H4 (cell line): ENCODE data around the gene ZFAND5. TPM values are rescaled to one million over a fixed set of nuclear protein-coding genes. Genes with fewer than 3 reads are reported as not detected.

Experiments used
- DNase-seq: peaks from one replicate; pipeline ENCODE4 v3.0.0-alpha.2; 2015; ENCODE audit warnings: low spot score
- total RNA-seq: library from RNA; depleted of rRNA; stranded (reverse); fragments of >200 nt; shearing (Covaris generic); gene quantifications from 2 replicates; pipeline ENCODE4 v1.2.3, GENCODE V29; 2014

Gene ZFAND5
- total RNA-seq, 1 experiment from 2014 or later: 179 TPM

DNA sequence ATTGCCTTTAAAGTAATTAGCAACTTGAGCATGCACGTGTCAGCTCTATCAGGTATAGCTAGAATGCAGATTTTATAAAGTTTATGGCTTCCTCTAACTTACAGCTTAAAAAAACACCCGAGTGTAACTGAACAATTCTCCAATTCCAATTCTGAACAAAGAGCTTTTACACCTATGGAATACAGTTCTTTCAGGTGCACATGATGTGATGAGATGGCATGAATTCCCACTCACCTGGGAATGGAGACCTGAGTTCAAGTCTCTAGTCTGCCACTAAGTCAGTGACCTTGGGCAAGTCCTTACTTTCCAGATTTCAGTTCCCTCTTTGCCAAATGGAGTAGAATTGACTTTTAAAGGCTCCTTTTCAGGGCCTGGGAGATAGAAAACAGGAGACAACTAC, 1.8 kb downstream of the ZFAND5 start:
- no peak for DNase-seq

GRCh38 chr9:72362680-72363139, 2.3 kb downstream of the ZFAND5 start:
- peak; percentile 75 for DNase-seq

DNA sequence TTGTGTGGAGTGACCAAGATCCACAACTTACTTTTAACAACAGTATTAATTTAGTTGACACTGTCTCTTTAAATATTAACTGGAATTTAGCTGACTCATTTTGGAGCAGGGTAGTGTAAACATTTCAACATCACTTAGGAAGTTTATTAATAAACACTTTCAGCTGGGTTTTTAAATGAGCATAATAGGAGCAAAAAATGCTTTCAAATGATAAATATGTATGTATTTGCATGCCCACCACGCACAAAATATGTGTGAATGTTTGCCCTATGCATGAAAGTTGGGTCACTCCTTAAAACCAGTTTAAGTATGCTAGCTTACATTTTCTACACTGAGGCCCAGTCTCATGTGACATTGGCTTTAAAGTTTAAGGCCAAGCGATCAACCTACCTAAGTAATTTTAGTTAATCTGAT, 2.9 kb downstream of the ZFAND5 start:
- no peak for DNase-seq

DNA sequence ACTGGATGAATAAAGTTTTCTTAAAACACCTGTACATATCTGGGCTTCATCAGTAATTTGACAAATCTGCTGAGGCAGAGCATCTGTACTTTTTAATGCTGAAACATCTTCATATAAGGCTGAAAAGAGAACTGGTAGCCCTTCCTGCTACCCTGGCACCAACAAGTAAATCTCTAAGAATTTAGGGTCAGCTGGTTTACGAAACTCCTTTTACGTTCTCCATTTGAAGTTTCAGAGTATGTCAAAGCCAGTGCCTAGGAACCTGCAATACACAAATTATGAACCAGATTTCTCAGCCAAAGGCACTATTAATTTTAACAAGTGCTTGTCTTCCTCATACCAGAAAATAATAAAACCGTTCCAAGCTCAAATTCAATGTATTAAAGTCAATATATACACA, 3.8 kb downstream of the ZFAND5 start:
- DNase-seq: no peak

GRCh38 chr9:72360324-72360723, 4.7 kb downstream of the ZFAND5 start:
- no peak for DNase-seq

DNA sequence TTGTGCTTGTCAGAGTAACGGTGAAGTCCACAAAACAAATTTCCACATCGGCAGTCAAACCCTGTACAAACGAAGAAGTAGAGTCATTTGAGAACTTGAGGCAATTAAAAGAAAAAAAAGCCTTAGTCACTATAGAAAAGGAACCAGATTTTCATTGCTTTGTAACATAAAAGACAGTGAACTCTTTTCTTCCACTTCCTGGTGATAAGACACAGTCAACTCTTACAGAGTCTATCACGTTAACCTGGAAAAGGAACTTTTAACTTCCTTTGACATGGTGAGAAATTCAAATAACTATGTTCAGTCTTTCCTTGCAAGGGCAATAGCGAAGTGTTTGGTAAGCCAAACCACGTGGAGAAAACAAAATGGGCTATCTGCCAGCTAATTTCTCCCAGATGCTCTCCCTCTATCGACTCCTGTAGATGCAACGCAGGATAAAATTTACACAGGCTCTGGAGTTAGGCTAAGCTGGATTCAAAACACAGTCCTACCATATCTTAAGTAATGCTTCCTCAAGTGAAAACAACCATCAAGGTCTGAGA, 8.9 kb downstream of the ZFAND5 start:
- DNase-seq: no peak

- no peak for DNase-seq
Measured at GRCh38 chr9:72355153-72355552, 9.9 kb downstream of the ZFAND5 start.

- no peak for DNase-seq
Measured at GRCh38 chr9:72354704-72355103, 10.3 kb downstream of the ZFAND5 start.

DNA sequence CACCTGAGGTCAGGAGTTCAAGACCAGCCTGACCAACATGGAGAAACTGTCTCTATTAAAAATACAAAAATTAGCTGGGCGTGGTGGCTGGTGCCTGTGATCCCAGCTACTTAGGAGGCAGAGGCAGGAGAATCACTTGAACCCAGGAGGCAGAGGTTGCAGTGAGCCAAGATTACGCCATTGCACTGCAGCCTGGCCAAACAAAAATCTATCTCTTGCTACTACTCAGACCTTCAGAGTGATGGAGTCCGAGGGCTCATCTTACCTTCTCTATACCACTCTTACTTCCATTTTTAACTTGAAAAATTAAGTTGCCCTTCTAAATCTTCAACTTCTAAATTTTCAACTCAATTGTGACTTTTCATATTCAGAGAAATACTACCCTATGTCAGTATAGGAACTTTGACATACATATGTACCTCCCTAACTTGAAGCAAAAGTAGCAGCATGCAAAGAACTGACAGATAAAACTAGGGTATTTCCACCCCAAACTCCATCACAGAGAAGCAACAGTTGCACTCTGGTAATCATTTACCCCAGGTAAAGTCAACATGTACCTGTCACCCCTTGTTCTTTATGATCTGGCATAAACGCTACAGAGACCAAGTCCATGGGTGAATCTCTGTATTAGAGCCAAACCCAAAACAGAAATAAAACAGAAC, 11.4 kb downstream of the ZFAND5 start:
- no peak for DNase-seq

GRCh38 chr9:72352911-72353388, 12.1 kb downstream of the ZFAND5 start:
- DNase-seq: no peak

- DNase-seq: peak; percentile 14
Measured at GRCh38 chr9:72351538-72352453, 13.2 kb downstream of the ZFAND5 start.

DNA sequence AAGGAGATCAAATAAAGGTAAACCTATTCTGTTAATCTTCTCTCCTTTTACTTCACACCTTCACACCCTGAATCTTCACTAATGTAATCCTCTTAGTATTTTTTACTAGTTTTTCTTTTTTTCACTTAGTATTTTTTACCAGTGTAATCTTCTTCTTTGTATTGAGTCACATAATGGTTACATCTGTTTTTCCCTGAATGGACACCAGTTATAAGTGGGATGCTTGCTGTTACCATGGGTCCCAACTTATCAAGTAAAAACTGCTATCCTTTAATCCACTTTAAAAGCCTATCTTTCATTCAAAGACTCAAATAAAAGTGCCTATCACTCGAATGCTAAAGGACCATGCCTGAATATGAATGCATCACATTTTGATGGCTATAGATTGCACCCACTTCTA, 15.1 kb downstream of the ZFAND5 start:
- DNase-seq: no peak

GRCh38 chr9:72349240-72349639, 15.8 kb downstream of the ZFAND5 start:
- DNase-seq: no peak

DNA sequence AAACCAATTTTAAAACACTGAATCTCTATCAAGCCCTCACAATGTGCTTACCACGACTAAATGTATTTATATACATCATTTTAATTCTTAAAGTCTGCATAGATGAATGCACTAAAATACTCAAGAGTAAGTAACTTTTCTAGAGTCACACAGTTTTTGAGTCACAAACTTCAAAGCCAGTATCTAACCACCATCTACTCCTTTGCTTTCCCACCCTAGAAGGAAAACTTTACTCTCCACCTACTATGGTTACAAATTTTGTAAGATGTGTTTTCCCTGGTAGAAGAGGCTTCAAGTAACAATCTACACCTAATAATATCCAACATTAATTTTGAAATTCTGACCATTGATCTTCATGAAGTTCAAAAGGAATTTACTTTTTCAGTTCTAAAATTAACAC, 18.7 kb downstream of the ZFAND5 start:
- no peak for DNase-seq

- DNase-seq: no peak
Measured at GRCh38 chr9:72338631-72339030, 26.4 kb downstream of the ZFAND5 start.

DNA sequence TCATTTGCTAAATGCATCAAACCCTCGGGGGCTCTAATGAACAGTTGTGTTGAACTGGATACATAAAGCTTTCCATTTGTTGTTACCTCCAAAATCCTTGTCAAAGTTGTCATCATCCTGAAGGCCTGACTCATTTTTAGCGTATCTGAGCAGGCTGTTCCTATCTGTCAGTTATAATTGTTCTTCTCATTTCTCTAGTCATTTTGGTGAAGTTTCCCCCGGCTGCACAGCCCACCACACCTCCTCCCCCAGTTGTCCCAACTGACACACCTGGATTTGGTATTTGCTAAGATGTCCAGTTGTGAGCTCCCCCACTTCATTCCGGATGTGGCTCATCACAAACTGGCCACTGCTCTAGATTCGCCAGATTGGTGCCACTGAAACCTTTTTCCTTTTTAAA, 27.7 kb downstream of the ZFAND5 start:
- DNase-seq: no peak

GRCh38 chr9:72334658-72335337, 30.2 kb downstream of the ZFAND5 start:
- DNase-seq: peak; percentile 51

DNA sequence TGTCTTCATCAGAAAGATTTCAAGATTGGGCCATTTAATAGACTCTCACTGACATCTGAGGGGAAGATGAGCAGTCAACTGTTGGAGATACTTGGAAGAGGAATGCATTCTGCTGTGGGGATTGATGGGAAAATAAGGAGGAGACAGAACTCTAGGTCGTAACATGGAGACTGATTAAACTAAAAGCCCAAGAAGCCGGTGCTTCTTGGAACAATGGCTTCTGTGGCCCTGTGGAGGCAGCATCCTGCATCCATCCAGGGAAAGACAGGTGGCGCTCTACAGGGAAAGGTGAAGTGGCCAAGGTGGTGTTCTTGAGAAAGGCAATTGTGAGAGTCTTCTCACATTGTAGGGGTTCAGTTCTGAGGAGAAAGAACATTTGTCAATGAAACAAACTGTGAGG, 31.3 kb downstream of the ZFAND5 start:
- DNase-seq: no peak

- DNase-seq: no peak
Measured at GRCh38 chr9:72333197-72333596, 31.8 kb downstream of the ZFAND5 start.

DNA sequence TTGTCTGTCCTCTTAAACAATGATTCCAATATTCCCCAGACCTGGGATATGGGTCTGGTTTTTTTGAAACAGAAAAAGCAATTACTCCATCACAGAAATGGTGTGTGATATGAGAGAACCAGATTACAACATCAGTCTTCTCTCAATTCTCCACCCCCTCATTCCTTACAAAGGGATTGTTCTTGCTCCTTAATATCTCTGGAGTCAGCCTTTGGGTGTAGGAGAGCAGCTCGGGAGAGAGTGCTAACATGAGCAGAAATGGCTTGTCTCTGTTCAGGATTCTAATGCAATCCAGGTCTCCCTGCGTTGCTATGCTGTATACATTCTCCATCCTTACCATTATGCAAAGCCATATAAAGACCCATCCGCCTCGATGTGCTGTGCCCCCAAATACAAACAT, 32.7 kb downstream of the ZFAND5 start:
- no peak for DNase-seq

- DNase-seq: no peak
Measured at GRCh38 chr9:72327631-72328030, 37.4 kb downstream of the ZFAND5 start.

- no peak for DNase-seq
Measured at GRCh38 chr9:72326641-72327040, 38.4 kb downstream of the ZFAND5 start.
